Liver (tissue), 9 donors: Measurements from ENCODE around the gene MED16. TPM values are rescaled to one million over a fixed set of nuclear protein-coding genes. Genes with fewer than 3 reads are reported as not detected.

Experiments used
- DNase-seq: peaks from one replicate; pipeline ENCODE4 v3.0.0-alpha.2; 2017; ENCODE audit warnings: low spot score
- H3K27ac ChIP-seq, 2 donors: one replicate each; pipeline ENCODE4 v1.7.0; 2013; ENCODE audit warnings: inconsistent platforms in 2 of 2, low read length in 2 of 2, control low read depth in 1 of 2, low read depth in 1 of 2, mild to moderate bottlenecking in 1 of 2
- H3K27me3 ChIP-seq, 4 donors: one replicate each; pipeline versions ENCODE4 v1.6.1 to v1.7.0; 2013; ENCODE audit warnings: low read length in 3 of 4, inconsistent platforms in 1 of 4, mild to moderate bottlenecking in 1 of 4, moderate library complexity in 1 of 4; ENCODE audit not compliant: control insufficient read depth in 4 of 4, insufficient read depth in 4 of 4
- H3K36me3 ChIP-seq, 4 donors: one replicate each; pipeline versions ENCODE4 v1.6.1 to v1.7.0; 2013; ENCODE audit warnings: low read length in 3 of 4, mild to moderate bottlenecking in 3 of 4, low read depth in 1 of 4, moderate library complexity in 1 of 4; ENCODE audit not compliant: control insufficient read depth in 4 of 4, insufficient read depth in 3 of 4
- H3K4me1 ChIP-seq, 4 donors: one replicate each; pipeline versions ENCODE4 v1.6.1 to v1.7.0; 2013; ENCODE audit warnings: low read length in 3 of 4, mild to moderate bottlenecking in 3 of 4, moderate library complexity in 1 of 4; ENCODE audit not compliant: control insufficient read depth in 4 of 4, insufficient read depth in 4 of 4
- H3K4me3 ChIP-seq, 3 donors: one replicate each; pipeline versions ENCODE4 v1.6.1 to v1.7.0; 2013; ENCODE audit warnings: low read length in 3 of 3, control low read depth in 1 of 3, low read depth in 1 of 3, mild to moderate bottlenecking in 1 of 3
- H3K9ac ChIP-seq, 2 donors: one replicate each; pipeline ENCODE4 v1.7.0; 2013; ENCODE audit warnings: low read length in 2 of 2, mild to moderate bottlenecking in 2 of 2, moderate library complexity in 2 of 2, control low read depth in 1 of 2, low read depth in 1 of 2
- H3K9me3 ChIP-seq, 4 donors: one replicate each; pipeline versions ENCODE4 v1.6.1 to v1.7.0; 2013; ENCODE audit warnings: low read length in 3 of 4; ENCODE audit not compliant: control insufficient read depth in 4 of 4
- FOXA2 ChIP-seq: IDR thresholded peaks from 2 replicates; pipeline ENCODE4 v1.6.1; 2016; ENCODE audit warnings: antibody characterized with exemption
- GABPA ChIP-seq, 2 donors: IDR thresholded peaks in 1 of 2; conservative IDR thresholded peaks in 1 of 2; 2 replicates each; pipeline ENCODE4 v1.6.1; 2016; ENCODE audit warnings: antibody characterized with exemption in 2 of 2, mild to moderate bottlenecking in 1 of 2, moderate library complexity in 1 of 2
- HNF4A ChIP-seq, 2 donors: conservative IDR thresholded peaks; 2 replicates each; pipeline ENCODE4 v1.6.1; 2016; ENCODE audit warnings: antibody characterized with exemption in 2 of 2, mild to moderate bottlenecking in 2 of 2
- JUND ChIP-seq, 2 donors: IDR thresholded peaks; 2 replicates each; pipeline ENCODE4 v1.6.1; 2016; ENCODE audit warnings: antibody characterized with exemption in 2 of 2
- NR2F2 ChIP-seq: IDR thresholded peaks from 2 replicates; pipeline ENCODE4 v1.6.1; 2016; ENCODE audit warnings: antibody characterized with exemption
- TAF1 ChIP-seq: conservative IDR thresholded peaks from 2 replicates; pipeline ENCODE4 v1.6.1; 2016; ENCODE audit warnings: antibody characterized with exemption, mild to moderate bottlenecking
- YY1 ChIP-seq: IDR thresholded peaks from 2 replicates; pipeline ENCODE4 v1.6.1; 2016; ENCODE audit warnings: antibody characterized with exemption, mild to moderate bottlenecking
- WGBS: extraction: QIAGEN DNeasy Blood & Tissue Kit; methylation state at CpG from one replicate; pipeline ENCODE4 v1.1.7; 2013; 5-methylcytosine and 5-hydroxymethylcytosine counted together
- polyA plus RNA-seq, 2 donors: library from polyadenylated mRNA; stranded (reverse) in 1 of 2; unstranded in 1 of 2; fragments of 200-250 nt in 1 of 2; fragments of >200 nt in 1 of 2; fragmentation: Nextera tagmentation in 1 of 2; extraction: Ambion mirVana in 1 of 2; gene quantifications; one replicate each; pipeline versions ENCODE4 v1.2.1 to v1.2.3, GENCODE V29; 2013 to 2015
- total RNA-seq, 2 donors: library from RNA; depleted of rRNA; stranded (reverse); fragments of >200 nt; gene quantifications; one replicate each; pipeline ENCODE4 v1.2.3, GENCODE V29; 2014
- TF ChIP-seq, protein P1 (sequence below): IDR thresholded peaks from 2 replicates; pipeline ENCODE4 v1.6.1; 2016; ENCODE audit warnings: antibody characterized with exemption, mild to moderate bottlenecking
- TF ChIP-seq, protein P2 (sequence below): fragments of 150-350 bp; IDR thresholded peaks from 2 replicates; pipeline ENCODE4 v1.5.1; 2017; ENCODE audit warnings: improper control_type of control experiment, low read depth, low read length; ENCODE audit not compliant: missing input control
- TF ChIP-seq, protein P3 (sequence below): IDR thresholded peaks from 2 replicates; pipeline ENCODE4 v1.6.1; 2016; ENCODE audit warnings: antibody characterized with exemption
- donor health status: healthy.
- donor health status: healthy.
- donor health status: healthy.
- donor health status: healthy.
- donor health status: healthy.

MED16 gene
- total and polyA plus RNA-seq, 4 donors = 30.6 to 50.5 (median 41.0) TPM

DNA sequence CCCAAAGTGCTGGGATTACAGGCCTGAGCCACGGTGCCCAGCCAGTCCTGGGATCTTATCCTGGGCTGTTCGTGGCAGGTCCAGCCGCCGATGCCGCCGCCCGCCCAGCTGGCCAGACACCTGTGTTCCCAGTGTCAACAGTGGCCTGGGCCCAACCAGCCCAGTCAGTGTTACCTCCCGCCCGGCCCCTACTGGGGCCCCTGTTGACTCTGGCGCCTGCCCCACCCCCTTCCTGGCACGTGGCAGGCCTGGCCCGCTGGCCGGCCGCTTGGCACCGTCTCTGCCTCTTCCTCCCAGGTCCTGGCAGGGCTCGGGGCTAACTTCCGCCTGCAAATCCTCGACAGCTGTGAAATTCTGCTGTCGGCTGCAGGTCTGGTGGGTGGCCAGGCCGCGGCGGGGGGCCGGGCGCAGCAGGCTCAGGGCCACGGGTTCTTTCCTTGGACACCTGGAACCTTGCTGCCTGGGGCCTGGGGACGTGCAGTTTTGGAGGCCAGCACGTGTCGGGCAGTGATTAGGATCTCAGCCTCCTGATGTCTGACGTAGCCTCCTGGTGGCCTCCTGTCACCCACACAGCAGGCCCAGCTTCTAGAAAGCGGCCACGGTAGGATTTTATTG lies 42.0 kb upstream of the MED16 start (continued):
- TF ChIP-seq, protein P1, sequence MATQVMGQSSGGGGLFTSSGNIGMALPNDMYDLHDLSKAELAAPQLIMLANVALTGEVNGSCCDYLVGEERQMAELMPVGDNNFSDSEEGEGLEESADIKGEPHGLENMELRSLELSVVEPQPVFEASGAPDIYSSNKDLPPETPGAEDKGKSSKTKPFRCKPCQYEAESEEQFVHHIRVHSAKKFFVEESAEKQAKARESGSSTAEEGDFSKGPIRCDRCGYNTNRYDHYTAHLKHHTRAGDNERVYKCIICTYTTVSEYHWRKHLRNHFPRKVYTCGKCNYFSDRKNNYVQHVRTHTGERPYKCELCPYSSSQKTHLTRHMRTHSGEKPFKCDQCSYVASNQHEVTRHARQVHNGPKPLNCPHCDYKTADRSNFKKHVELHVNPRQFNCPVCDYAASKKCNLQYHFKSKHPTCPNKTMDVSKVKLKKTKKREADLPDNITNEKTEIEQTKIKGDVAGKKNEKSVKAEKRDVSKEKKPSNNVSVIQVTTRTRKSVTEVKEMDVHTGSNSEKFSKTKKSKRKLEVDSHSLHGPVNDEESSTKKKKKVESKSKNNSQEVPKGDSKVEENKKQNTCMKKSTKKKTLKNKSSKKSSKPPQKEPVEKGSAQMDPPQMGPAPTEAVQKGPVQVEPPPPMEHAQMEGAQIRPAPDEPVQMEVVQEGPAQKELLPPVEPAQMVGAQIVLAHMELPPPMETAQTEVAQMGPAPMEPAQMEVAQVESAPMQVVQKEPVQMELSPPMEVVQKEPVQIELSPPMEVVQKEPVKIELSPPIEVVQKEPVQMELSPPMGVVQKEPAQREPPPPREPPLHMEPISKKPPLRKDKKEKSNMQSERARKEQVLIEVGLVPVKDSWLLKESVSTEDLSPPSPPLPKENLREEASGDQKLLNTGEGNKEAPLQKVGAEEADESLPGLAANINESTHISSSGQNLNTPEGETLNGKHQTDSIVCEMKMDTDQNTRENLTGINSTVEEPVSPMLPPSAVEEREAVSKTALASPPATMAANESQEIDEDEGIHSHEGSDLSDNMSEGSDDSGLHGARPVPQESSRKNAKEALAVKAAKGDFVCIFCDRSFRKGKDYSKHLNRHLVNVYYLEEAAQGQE = peak; percentile 79

DNA sequence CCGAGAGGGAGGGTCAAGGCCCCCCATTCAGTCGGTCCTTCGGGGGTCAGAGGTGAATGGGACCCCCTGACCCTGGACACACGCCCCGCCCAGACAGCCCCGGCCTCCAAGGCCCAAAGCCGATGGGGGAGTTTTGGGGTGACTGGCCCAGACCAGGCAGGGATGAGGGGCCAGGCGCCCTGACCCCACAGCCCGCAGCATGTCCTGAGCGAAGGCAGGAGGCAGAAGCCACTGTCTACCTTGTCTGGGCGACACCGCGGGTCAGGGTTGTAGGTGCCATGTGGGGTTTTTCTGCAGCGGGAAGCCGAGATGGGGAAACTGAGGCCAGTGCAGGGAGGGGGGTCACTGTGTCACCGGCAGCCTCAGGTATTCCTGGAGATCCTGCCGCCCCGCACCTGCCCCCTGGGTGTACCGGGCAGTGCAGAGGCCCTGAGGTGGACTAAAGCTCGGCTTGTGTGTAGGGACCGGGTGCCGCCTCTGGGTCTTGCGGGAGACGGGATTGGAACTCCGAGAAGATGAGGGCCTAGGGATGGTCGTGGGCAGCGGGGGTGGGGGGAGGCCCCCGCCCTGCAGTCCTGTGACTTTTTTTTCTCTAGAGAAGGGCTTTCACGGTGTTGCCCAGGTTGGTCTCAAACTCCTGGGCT lies 41.3 kb upstream of the MED16 start:
- DNase-seq = no peak
- H3K9me3 ChIP-seq = no peaks in the 10 kb centered on the region
- no peak overlapping the region for H3K9ac ChIP-seq
- peak overlapping the region; percentile 35 to 41 for H3K27ac ChIP-seq
- H3K27me3 ChIP-seq = no peaks in the 10 kb centered on the region
- WGBS = 66% methylated on average over 29 of the region's 29 CpGs
- no peak overlapping the region for H3K4me3 ChIP-seq
- H3K36me3 ChIP-seq = no peaks in the 10 kb centered on the region
- peaks cover 16 to 45% (median 25%) of the 10 kb centered on the region in 4 donors for H3K4me1 ChIP-seq
- no peak for TF ChIP-seq FOXA2
- TF ChIP-seq NR2F2 = no peak
- TF ChIP-seq GABPA (IDR thresholded peaks at IDR 0.05 in 1 of 2, conservative IDR thresholded peaks at IDR 0.05 in 1 of 2) = no peak
- no peak for TF ChIP-seq JUND (IDR thresholded peaks at IDR 0.05)
- no peak for TF ChIP-seq HNF4A (conservative IDR thresholded peaks at IDR 0.05)
- TF ChIP-seq YY1 = no peak
- TF ChIP-seq, protein P1 = no peak
- TF ChIP-seq, protein P2, sequence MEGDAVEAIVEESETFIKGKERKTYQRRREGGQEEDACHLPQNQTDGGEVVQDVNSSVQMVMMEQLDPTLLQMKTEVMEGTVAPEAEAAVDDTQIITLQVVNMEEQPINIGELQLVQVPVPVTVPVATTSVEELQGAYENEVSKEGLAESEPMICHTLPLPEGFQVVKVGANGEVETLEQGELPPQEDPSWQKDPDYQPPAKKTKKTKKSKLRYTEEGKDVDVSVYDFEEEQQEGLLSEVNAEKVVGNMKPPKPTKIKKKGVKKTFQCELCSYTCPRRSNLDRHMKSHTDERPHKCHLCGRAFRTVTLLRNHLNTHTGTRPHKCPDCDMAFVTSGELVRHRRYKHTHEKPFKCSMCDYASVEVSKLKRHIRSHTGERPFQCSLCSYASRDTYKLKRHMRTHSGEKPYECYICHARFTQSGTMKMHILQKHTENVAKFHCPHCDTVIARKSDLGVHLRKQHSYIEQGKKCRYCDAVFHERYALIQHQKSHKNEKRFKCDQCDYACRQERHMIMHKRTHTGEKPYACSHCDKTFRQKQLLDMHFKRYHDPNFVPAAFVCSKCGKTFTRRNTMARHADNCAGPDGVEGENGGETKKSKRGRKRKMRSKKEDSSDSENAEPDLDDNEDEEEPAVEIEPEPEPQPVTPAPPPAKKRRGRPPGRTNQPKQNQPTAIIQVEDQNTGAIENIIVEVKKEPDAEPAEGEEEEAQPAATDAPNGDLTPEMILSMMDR = no peak
- TF ChIP-seq, protein P3, sequence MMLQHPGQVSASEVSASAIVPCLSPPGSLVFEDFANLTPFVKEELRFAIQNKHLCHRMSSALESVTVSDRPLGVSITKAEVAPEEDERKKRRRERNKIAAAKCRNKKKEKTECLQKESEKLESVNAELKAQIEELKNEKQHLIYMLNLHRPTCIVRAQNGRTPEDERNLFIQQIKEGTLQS = no peak
- TF ChIP-seq TAF1 = no peak
